ENCODE data around the gene PDSS1. TPM values are rescaled to one million over a fixed set of nuclear protein-coding genes. Genes with fewer than 3 reads are reported as not detected.

Gene PDSS1
- total and polyA plus RNA-seq, 2 of the 13 experiments (the other 11 are each of a cell fraction or from before 2014, with no cell fraction given) = 18.7 to 19.3 TPM

GRCh38 chr10:26697163-26697921, at the start of gene PDSS1 (continued):
- TF ChIP-seq, protein P1, sequence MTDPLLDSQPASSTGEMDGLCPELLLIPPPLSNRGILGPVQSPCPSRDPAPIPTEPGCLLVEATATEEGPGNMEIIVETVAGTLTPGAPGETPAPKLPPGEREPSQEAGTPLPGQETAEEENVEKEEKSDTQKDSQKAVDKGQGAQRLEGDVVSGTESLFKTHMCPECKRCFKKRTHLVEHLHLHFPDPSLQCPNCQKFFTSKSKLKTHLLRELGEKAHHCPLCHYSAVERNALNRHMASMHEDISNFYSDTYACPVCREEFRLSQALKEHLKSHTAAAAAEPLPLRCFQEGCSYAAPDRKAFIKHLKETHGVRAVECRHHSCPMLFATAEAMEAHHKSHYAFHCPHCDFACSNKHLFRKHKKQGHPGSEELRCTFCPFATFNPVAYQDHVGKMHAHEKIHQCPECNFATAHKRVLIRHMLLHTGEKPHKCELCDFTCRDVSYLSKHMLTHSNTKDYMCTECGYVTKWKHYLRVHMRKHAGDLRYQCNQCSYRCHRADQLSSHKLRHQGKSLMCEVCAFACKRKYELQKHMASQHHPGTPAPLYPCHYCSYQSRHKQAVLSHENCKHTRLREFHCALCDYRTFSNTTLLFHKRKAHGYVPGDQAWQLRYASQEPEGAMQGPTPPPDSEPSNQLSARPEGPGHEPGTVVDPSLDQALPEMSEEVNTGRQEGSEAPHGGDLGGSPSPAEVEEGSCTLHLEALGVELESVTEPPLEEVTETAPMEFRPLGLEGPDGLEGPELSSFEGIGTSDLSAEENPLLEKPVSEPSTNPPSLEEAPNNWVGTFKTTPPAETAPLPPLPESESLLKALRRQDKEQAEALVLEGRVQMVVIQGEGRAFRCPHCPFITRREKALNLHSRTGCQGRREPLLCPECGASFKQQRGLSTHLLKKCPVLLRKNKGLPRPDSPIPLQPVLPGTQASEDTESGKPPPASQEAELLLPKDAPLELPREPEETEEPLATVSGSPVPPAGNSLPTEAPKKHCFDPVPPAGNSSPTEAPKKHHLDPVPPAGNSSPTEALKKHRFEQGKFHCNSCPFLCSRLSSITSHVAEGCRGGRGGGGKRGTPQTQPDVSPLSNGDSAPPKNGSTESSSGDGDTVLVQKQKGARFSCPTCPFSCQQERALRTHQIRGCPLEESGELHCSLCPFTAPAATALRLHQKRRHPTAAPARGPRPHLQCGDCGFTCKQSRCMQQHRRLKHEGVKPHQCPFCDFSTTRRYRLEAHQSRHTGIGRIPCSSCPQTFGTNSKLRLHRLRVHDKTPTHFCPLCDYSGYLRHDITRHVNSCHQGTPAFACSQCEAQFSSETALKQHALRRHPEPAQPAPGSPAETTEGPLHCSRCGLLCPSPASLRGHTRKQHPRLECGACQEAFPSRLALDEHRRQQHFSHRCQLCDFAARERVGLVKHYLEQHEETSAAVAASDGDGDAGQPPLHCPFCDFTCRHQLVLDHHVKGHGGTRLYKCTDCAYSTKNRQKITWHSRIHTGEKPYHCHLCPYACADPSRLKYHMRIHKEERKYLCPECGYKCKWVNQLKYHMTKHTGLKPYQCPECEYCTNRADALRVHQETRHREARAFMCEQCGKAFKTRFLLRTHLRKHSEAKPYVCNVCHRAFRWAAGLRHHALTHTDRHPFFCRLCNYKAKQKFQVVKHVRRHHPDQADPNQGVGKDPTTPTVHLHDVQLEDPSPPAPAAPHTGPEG (CRISPR knock-in tag; IDR thresholded peaks at IDR 0.05) = 0 out of 2 replicates have a peak, but pooled peaks have one; percentile 9
- TF ChIP-seq ZNF580 (CRISPR knock-in tag; IDR thresholded peaks at IDR 0.05; ENCODE audit: borderline replicate concordance, low read depth) (peak; percentile 35; the same call in 1 of the 2 replicates), RBM39 (IDR thresholded peaks at IDR 0.05; ENCODE audit: low read depth, low read length, poor library complexity, severe bottlenecking) (peak; percentile 80), FOSL2 (CRISPR knock-in tag; IDR thresholded peaks at IDR 0.05) (no peak), ISX (CRISPR knock-in tag; conservative IDR thresholded peaks at IDR 0.05) (no peak), XBP1 (CRISPR knock-in tag; IDR thresholded peaks at IDR 0.05) (no peak), KLF6 (CRISPR knock-in tag; IDR thresholded peaks at IDR 0.05) (no peak; the same call in none of the 2 replicates), ZNF674 (CRISPR knock-in tag; IDR thresholded peaks at IDR 0.05; ENCODE audit: low read depth) (no peak), ZNF224 (CRISPR knock-in tag; IDR thresholded peaks at IDR 0.05) (no peak), KDM5A (IDR thresholded peaks at IDR 0.05; ENCODE audit: borderline replicate concordance, low read length) (peak; percentile 62; the same call in 1 of the 2 replicates), KLF12 (CRISPR knock-in tag; IDR thresholded peaks at IDR 0.05; ENCODE audit: borderline replicate concordance) (peak; percentile 45; the same call in 1 of the 2 replicates), ARHGAP35 (CRISPR knock-in tag; IDR thresholded peaks at IDR 0.05; ENCODE audit: borderline replicate concordance) (peak; percentile 53; the same call in 1 of the 2 replicates), ZNF383 (CRISPR knock-in tag; IDR thresholded peaks at IDR 0.05; ENCODE audit: borderline replicate concordance) (no peak), ZNF354B (CRISPR knock-in tag; IDR thresholded peaks at IDR 0.05) (no peak), ZZZ3 (CRISPR knock-in tag; IDR thresholded peaks at IDR 0.05; ENCODE audit: borderline replicate concordance) (no peak; the same call in 1 of the 2 replicates), HNF4A (CRISPR knock-in tag; IDR thresholded peaks at IDR 0.05) (no peak), ZBTB42 (CRISPR knock-in tag; IDR thresholded peaks at IDR 0.05) (no peak), FOSL1 (CRISPR knock-in tag; IDR thresholded peaks at IDR 0.05; ENCODE audit: borderline replicate concordance) (no peak), GTF2F1 (IDR thresholded peaks at IDR 0.05; ENCODE audit: low read length) (no peak)
- TF ChIP-seq, protein P2, sequence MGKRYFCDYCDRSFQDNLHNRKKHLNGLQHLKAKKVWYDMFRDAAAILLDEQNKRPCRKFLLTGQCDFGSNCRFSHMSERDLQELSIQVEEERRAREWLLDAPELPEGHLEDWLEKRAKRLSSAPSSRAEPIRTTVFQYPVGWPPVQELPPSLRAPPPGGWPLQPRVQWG (CRISPR knock-in tag; IDR thresholded peaks at IDR 0.05; ENCODE audit: borderline replicate concordance, low read depth) = no peak

Data from HepG2 (cell line).